ENCODE measurements around the gene SLC19A1. TPM values are rescaled to one million over a fixed set of nuclear protein-coding genes. Genes with fewer than 3 reads are reported as not detected.
A peak's percentile ranks its signal among the peaks of the same experiment; 100 is the strongest.

The SLC19A1 gene
- total and polyA plus RNA-seq, 10 donors = 7.5 to 52.8 (median 32.4) TPM

GRCh38 chr21:45522986-45523385 is 19.3 kb downstream of the SLC19A1 start:
- TF ChIP-seq CTCF (IDR thresholded peaks at IDR 0.05 in 8 of 11, conservative IDR thresholded peaks at IDR 0.05 in 3 of 11) (no peak), POLR2AphosphoS5 (IDR thresholded peaks at IDR 0.05) (no peak), POLR2A (IDR thresholded peaks at IDR 0.05) (no peak)
- 78 to 99% (median 98%) methylated on average over 6 of the region's 6 CpGs for WGBS, 5 donors

DNA sequence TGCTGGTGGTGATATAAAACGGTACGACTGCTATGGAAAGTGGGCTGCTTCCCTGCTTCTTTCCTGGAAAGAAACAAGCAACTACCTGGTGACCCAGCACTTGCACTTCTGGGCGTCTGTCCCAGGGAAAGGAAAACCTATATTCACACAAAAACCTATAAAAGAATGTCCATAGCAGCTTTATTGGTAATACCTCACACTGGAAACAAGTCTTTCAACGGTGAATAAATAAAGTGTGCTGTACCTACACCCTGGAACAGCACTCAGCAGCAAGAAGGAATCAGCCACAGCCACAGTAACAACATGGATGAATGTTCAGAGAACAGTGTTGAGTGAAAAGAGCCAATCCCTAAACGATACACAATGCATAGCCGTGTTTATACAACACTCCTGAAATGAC is 19.9 kb downstream of the SLC19A1 start:
- peaks cover 3 to 47% (median 43%) of the 10 kb centered on the region in 8 donors for H3K9me3 ChIP-seq
- H3K36me3 ChIP-seq = peaks cover 0 to 80% (median 14%) of the 10 kb centered on the region in 6 donors
- H3K4me1 ChIP-seq = peaks cover 0 to 34% (median 17%) of the 10 kb centered on the region in 6 donors
- no peak overlapping the region for H3K27ac ChIP-seq
- TF ChIP-seq CTCF (IDR thresholded peaks at IDR 0.05 in 8 of 11, conservative IDR thresholded peaks at IDR 0.05 in 3 of 11) (no peak), POLR2A (IDR thresholded peaks at IDR 0.05) (no peak), POLR2AphosphoS5 (IDR thresholded peaks at IDR 0.05) (no peak)
- intact Hi-C loops (cut with DNase I; ENCODE audit: low total_unique reads) = no loop called here
- 95 to 96% (median 96%) methylated on average over 6 of the region's 6 CpGs for WGBS, 5 donors
- no peaks in the 10 kb centered on the region for H3K27me3 ChIP-seq (replicated peaks in 1 of 7)
- H3K4me3 ChIP-seq = no peak overlapping the region
- peak; percentile 1 for DNase-seq

More at GRCh38 chr21:45522986-45523385, 19.3 kb downstream of the SLC19A1 start:
- DNase-seq = peak; percentile 31
- no peaks in the 10 kb centered on the region for H3K27me3 ChIP-seq (replicated peaks in 1 of 7)
- H3K9me3 ChIP-seq = peaks cover 3 to 41% (median 38%) of the 10 kb centered on the region in 8 donors
- H3K36me3 ChIP-seq = peaks cover 0 to 81% (median 14%) of the 10 kb centered on the region in 6 donors
- intact Hi-C loops (cut with DNase I; ENCODE audit: low total_unique reads) = no loop called here
- no peak overlapping the region for H3K27ac ChIP-seq
- no peak overlapping the region for H3K4me3 ChIP-seq
- H3K4me1 ChIP-seq = peaks cover 0 to 30% (median 16%) of the 10 kb centered on the region in 6 donors

- DNase-seq = no peak
- no peaks in the 10 kb centered on the region for H3K27me3 ChIP-seq (replicated peaks in 1 of 7)
- no peak overlapping the region for H3K4me3 ChIP-seq
- TF ChIP-seq POLR2A (IDR thresholded peaks at IDR 0.05) = no peak
- TF ChIP-seq POLR2AphosphoS5 (IDR thresholded peaks at IDR 0.05) = no peak
- TF ChIP-seq CTCF (IDR thresholded peaks at IDR 0.05 in 8 of 11, conservative IDR thresholded peaks at IDR 0.05 in 3 of 11) = no peak
- peak overlapping the region in 1 of 8 donors; percentile 89 for H3K27ac ChIP-seq
- WGBS, 5 donors = 93 to 99% (median 98%) methylated on average over 2 of the region's 2 CpGs
- intact Hi-C loops (cut with DNase I; ENCODE audit: low total_unique reads) = no loop called here
- H3K9me3 ChIP-seq = peaks cover 3 to 49% (median 43%) of the 10 kb centered on the region in 8 donors
- peaks cover 0 to 45% (median 17%) of the 10 kb centered on the region in 6 donors for H3K4me1 ChIP-seq
- peaks cover 0 to 77% (median 15%) of the 10 kb centered on the region in 6 donors for H3K36me3 ChIP-seq
Measured at GRCh38 chr21:45521241-45521640, 21.0 kb downstream of the SLC19A1 start.

GRCh38 chr21:45519182-45519581 is 23.1 kb downstream of the SLC19A1 start:
- intact Hi-C loops (cut with DNase I; ENCODE audit: low total_unique reads) = no loop called here
- Histone ChIP-seq H3K27ac (peak overlapping the region in 6 of 8 donors; percentile 66 to 89 (median 79)), H3K9me3 (peaks cover 3 to 49% (median 43%) of the 10 kb centered on the region in 8 donors), H3K4me1 (peaks cover 0 to 37% (median 3%) of the 10 kb centered on the region in 6 donors), H3K27me3 (replicated peaks in 1 of 7) (no peaks in the 10 kb centered on the region), H3K36me3 (peaks cover 0 to 80% (median 16%) of the 10 kb centered on the region in 6 donors), H3K4me3 (peak overlapping the region in 1 of 8 donors; percentile 43)
- 92 to 96% (median 93%) methylated on average over 4 of the region's 4 CpGs for WGBS, 5 donors
- TF ChIP-seq POLR2AphosphoS5 (IDR thresholded peaks at IDR 0.05) = no peak
- DNase-seq = no peak
